ENCODE data around the gene SEZ6L2.
"Not testable (repeated sequence)": the region's sequence is repeated elsewhere in the genome, so short reads cannot be mapped to it uniquely, and the experiment has no call there.

The SEZ6L2 gene

GRCh38 chr16:29899516-29900101, at the start of gene SEZ6L2:
TSS of gene SEZ6L2 (minus strand) at chr16:29899550. CDS start at chr16:29899019, 531 bp downstream.
- DNase-seq = peak; percentile 66

- DNase-seq = no peak
Measured at GRCh38 chr16:29947897-29948296, 48.5 kb upstream of the SEZ6L2 start.

- no peak for DNase-seq
Measured at GRCh38 chr16:29943846-29944799, 44.8 kb upstream of the SEZ6L2 start.

GRCh38 chr16:29940656-29941055, 41.3 kb upstream of the SEZ6L2 start:
- no peak for DNase-seq

GRCh38 chr16:29931750-29932149, 32.4 kb upstream of the SEZ6L2 start:
- DNase-seq = not testable (repeated sequence)

GRCh38 chr16:29927070-29927905, 27.9 kb upstream of the SEZ6L2 start:
- no peak for DNase-seq

GRCh38 chr16:29926711-29927052, 27.3 kb upstream of the SEZ6L2 start:
- DNase-seq = no peak

GRCh38 chr16:29925781-29926710, 26.7 kb upstream of the SEZ6L2 start, which contains the start of gene KCTD13:
TSS of gene KCTD13 (minus strand) at chr16:29926226. CDS start at chr16:29926033, 193 bp downstream.
- peak; percentile 92 for DNase-seq

- DNase-seq = no peak
Measured at GRCh38 chr16:29925105-29925756, 25.9 kb upstream of the SEZ6L2 start.

GRCh38 chr16:29922986-29923501, 23.7 kb upstream of the SEZ6L2 start:
- DNase-seq = no peak

GRCh38 chr16:29922326-29922725, 23.0 kb upstream of the SEZ6L2 start:
- no peak for DNase-seq

- no peak for DNase-seq
Measured at GRCh38 chr16:29921034-29921385, 21.7 kb upstream of the SEZ6L2 start.

GRCh38 chr16:29920288-29921033, 21.1 kb upstream of the SEZ6L2 start:
- DNase-seq = no peak

- no peak for DNase-seq
Measured at GRCh38 chr16:29916979-29917378, 17.6 kb upstream of the SEZ6L2 start.

GRCh38 chr16:29915590-29916247, 16.4 kb upstream of the SEZ6L2 start:
- no peak for DNase-seq

GRCh38 chr16:29913514-29913913, 14.2 kb upstream of the SEZ6L2 start:
- DNase-seq = no peak

GRCh38 chr16:29912087-29912486, 12.7 kb upstream of the SEZ6L2 start:
- DNase-seq = no peak

- no peak for DNase-seq
Measured at GRCh38 chr16:29911676-29912010, 12.3 kb upstream of the SEZ6L2 start.

GRCh38 chr16:29910819-29911675, 11.7 kb upstream of the SEZ6L2 start:
- DNase-seq = no peak
